GM12892 (cell line): ENCODE results near the gene TBC1D2B.

ENCODE experiments used
- POLR2A ChIP-seq: IDR thresholded peaks from 2 replicates; pipeline ENCODE4 v1.6.1; 2011; ENCODE audit warnings: low read depth, low read length, control low read depth
- POLR2AphosphoS5 ChIP-seq: IDR thresholded peaks from 2 replicates; pipeline ENCODE4 v1.6.1; 2011; ENCODE audit warnings: low read depth, low read length, control low read depth

DNA sequence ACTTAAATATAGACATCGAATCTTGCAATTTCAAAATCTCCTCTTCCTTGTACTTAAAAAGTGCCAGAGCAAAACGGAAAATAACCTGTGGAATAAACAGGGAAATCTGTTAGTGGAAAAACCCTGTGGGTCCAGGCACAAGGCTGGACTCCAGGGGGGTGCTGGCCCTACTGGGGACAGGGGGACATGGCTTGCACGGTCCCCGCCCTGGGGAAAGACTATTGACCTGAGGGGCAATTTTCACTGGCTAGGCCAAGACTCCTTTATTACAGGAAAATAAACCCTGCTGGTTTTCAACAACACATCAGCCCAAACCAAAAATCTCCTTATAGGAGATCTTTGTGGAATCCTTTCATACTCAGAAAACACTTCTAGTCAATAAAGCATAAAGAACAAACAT is 75.9 kb downstream of the TBC1D2B start:
- no peak for TF ChIP-seq POLR2A
- no peak for TF ChIP-seq POLR2AphosphoS5
